A172 (cell line): ENCODE data around the gene XYLT1. TPM values are rescaled to one million over a fixed set of nuclear protein-coding genes. Genes with fewer than 3 reads are reported as not detected.
"Not testable (repeated sequence)": the region's sequence is repeated elsewhere in the genome, so short reads cannot be mapped to it uniquely, and the experiment has no call there.

Experiments
- DNase-seq: peaks from one replicate; pipeline ENCODE4 v3.0.0-alpha.2; 2015; ENCODE audit warnings: low spot score
- total RNA-seq: library from RNA; depleted of rRNA; stranded (reverse); fragments of >200 nt; shearing (Covaris generic); gene quantifications from 2 replicates; pipeline ENCODE4 v1.2.3, GENCODE V29; 2014

The XYLT1 gene
- total RNA-seq, 1 experiment from 2014 or later: not detected

DNA sequence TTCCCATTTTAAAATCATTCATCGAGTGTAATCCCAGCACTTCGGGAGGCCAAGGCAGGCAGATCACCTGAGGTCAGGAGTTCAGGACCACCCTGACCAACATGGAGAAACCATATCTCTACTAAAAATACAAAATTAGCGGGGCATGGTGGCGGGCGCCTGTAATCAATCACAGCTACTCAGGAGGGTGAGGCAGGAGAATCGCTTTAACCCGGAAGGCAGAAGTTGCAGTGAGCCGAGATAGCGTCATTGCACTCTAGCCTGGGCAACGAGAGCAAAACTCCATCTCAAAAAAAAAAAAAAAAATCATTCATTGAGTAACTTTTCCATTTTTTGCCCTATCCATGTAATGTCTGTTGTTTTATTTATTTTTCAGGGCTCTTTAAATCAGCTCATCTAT, 135.4 kb downstream of the XYLT1 start:
- DNase-seq: not testable (repeated sequence)

DNA sequence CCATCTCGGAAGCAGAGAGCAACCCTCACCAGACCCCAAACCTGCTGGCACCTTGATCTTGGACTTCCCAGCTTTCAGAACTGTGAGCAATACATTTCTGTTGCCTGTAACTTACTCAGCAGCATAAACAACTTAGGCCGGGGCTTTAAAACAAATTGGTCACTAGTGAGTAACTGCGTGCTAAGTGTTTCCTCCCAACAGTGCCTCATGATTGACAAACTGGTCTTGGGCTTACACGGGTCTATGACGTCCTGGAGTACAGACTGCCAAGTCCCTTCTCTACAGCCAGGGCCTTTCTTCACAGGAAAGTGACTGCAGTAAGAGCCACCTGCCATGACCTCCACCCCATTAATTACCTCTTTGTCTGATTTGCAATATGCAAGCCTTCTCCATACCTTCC, 136.7 kb downstream of the XYLT1 start:
- no peak for DNase-seq

DNA sequence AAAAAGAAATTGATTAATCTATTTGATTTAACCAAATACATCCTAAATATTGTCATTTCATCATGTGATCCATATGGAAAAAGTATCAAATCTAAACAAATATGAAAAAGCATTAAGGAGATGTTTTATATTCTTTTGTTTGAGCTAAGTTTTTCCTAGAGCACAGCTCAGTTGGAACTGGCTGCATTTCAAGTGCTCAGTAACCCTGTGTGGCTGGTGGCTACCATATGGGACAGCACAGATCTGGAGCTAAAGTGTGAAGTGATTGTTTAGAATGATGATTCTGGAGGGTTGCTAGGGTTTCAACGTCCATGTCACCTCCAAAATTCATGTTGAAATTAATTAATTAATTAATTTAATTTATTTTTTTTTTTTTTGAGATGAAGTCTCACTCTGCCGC, 137.5 kb downstream of the XYLT1 start:
- DNase-seq: no peak

DNA sequence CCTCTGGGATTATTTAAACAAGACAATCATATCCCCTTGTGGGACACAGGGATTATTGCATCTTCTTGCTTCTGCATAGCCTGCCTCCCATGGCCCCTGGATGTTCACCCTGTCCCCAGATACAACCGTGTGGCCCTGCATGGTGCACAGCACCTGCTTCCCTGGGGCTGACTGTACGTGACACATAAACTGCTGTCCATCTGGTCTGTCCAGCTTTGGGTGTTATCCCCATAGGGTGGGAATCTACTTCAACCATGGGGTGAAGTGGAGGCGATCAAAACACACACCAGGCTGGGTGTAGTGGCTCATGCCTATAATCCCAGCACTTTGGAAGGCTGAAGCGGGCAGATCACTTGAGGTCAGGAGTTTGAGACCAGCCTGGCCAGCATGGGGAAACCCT, 138.8 kb downstream of the XYLT1 start:
- no peak for DNase-seq

DNA sequence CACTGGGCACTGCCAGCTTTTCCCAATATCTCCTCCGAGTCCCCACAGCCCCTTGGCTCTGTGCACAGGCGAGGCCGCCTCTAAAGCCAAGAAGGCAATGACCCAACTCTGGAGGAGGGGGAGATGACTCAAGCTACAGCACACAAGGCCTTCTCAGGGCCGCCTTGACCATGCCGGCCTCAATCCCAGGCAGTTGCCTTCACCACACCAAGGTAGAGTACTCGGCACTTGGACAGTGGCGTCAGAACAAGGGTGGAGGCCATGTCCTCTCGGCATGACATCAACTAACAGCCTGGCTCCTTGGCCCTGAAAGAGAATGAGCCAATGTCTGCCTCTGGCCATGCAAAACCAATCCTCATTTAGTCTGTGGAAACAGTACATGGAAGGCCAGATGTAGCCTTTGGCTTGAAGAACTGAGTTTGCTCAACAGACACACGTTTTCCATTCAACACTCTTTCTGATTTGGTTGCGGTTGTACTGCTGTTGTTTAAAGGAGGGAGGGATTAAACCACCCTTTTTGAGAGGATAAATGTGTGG, 139.6 kb downstream of the XYLT1 start:
- DNase-seq: no peak

DNA sequence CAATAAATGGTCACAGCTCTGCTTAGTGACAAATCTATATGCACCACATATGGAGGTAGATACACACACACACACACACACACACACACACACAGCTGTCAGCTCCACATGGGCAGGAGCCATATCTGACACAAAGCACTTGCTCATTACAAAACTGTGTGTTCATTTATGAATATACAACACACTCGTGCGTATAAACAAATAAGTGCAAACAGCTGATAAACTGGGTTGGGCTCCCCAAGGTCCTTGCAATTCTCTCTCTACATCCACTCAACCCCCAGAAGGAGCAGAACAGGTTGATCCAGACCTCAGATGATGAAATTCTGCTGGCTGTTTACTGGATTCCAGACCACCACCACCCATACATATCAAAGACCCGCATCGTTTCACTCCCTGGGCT, 140.7 kb downstream of the XYLT1 start:
- DNase-seq: no peak

DNA sequence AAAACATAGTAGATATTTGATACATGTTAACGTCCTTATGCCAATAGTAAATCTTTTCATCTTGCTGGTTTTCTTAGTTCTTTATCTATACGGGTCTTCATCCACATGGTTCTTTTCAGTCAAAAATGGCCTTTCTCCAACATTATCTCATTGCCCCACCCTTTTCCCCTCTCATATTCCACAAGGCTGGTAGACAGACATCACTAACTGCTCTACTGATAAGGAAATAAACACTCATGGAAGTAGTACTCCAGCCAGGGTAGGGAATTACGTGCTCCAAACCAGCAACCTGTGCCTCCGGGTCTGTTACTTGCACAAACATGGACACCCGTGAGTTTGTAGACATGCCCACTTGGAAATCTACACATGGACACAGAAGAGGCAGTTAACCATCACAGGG, 141.4 kb downstream of the XYLT1 start:
- DNase-seq: no peak

DNA sequence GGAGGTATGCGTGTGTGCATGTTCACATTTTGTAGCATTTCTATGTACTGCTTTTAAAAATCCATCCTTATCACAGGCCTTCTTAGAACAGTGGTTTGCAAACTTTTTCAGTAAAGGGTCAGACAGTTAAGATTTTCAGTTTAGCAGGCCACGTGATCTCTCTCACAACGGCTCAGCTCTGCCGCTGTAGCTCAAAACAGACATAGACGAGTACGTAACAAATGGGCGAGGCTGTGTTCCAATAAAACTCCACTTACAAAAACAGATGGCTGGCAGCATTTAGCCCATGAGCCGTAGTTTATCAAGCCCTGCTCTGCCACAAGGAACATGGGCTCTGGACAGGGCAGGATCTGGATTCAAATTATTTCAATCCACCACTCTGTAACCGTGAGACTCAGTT, 141.8 kb downstream of the XYLT1 start:
- no peak for DNase-seq

DNA sequence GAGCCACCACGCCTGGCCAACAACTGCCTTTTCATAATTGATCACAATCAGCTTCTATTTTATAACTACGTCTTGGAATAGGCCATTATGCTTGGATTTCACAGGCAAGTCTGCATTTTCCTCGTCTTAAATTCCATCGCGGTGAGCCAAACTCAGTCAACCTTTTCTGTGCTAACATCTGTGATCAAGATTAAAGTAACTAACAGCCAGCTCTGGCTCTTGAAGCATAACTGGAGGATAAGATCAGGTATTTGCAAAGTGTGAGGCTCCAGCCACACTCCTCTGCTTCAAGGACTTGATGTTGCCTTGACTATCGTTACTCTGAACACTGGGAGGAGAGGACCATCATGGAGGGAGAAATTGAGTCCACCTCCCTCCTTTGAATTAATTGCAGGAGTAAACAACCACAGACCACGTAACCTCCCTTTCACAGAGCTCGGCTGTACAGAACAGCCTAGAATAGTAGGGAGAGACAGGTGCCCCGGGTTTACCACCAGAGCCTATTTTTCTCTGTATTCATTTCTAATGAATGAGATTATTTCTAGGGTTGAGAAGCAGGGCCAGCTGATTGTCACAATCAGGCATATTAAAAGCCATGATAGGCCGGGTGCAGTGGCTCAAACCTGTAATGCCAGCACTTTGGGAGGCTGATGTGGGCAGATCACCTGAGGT, 143.0 kb downstream of the XYLT1 start:
- no peak for DNase-seq

DNA sequence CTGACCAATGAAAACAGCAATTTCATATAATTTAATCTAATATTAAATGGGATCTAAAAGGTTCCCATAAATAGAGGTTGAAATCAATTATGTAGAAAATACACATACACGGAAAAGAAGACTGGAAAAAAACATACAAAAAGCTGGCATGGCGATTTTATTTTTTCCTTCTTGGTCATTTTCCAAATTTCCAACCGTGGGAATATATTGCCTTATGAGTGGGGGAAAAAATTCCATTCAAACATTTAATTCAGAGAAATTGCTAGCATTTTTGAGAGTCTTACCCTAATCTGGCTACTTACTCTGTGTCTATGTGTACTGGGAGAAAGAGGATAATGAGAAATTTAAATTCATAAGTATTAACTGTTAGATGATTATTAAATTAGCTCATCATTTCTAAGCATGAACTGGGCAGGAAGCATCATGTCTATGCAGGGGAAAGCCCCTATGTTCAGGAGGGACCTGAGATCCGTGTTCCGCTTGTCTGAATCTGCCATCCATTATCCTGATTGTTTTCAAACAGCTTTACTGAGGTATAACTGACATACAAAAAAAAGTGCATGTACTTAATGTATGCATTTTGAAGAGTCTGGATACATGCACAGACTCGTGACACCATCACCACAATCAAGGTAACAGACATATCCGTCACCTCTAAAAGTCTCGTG, 145.2 kb downstream of the XYLT1 start:
- no peak for DNase-seq

DNA sequence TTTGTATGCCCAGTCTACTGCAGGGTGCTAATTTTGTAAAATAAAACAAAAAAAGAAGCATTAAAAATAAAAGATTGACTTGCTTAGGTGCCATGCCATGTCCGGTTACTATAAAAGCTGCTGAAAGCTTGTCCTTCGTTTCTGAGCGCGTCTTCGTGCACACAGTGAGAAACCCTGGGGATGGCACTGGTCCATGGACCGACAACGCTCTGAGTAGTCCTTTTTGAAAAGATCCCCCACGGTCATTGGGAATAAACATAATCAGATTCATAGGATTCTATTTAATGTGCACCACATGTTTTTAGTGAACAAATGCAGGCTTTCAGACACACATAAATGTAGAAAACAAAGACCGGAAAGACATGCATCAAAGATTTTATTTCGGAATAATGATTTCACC, 146.3 kb downstream of the XYLT1 start:
- no peak for DNase-seq

DNA sequence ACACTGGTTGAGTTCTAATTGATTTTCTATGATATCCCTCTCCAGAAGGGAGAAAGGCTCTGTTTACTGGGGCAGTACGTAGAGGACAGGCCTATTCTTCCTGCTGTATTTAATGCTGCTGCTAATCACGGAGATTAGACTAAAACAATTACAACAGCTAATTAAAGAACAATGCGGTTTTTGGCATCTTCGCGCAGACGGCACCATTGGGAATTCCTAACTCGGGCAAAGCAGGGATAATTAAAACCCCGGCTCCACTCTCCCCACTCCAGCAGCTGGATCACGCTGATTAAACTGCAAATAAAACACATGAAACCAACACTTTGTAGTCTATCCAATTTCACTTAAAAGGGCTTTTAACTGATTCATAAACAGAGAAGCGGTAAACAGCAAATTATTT, 147.6 kb downstream of the XYLT1 start:
- DNase-seq: no peak

DNA sequence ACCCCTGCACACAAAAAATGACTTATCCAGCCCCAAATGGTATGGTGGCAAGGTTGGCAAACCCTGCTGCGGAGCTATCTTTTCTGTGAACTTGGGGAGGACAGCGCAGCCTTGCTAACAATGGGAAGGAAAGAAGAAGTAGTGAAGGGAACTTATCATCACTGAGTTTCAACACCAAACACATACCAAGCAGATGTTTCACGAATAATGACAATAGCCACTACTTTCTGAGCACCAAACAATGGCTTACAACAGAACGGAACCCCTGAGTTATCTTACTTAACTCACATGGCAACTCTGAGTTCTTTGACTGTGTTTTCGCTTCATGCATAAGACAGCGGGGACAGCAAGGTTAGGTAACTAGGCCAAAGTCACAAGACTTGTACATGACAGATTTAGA, 148.9 kb downstream of the XYLT1 start:
- DNase-seq: no peak

DNA sequence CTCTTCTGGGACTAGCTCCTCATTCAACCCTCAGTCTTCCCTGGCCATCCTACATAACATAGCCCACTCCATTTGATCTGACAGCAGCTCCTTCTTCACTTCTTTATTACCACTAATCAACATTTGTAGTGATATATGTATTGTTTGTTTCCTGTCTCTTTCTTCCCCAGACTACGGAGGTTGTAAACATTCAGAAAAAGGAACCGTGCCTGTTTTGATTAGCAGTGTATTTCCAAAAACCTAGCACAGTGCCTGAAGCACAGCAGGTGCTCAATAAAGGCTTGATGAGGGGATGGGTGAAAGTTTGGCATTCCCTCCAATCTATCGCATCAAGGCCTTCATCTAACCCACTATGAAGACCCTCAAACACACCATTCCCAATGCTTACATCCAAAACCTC, 150.8 kb downstream of the XYLT1 start:
- no peak for DNase-seq

DNA sequence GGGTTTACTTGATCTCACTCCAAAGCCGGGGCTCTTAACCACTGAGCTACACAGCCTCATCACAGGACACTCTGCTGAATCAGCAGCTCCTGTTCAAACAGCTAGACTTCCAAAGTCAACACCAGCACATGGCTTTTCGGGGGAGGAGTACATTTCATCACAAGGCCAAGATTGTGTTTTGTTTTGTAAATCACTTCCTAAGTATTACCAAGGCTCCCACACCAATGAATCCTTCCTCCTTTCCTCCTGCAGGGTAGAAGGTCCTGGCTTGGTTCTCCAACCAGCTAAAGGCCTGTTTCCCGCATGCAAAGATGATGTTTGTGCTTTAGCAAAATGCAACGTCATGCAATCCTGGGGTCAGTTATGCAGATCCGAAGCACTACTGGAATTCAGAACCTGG, 152.5 kb downstream of the XYLT1 start:
- DNase-seq: no peak

DNA sequence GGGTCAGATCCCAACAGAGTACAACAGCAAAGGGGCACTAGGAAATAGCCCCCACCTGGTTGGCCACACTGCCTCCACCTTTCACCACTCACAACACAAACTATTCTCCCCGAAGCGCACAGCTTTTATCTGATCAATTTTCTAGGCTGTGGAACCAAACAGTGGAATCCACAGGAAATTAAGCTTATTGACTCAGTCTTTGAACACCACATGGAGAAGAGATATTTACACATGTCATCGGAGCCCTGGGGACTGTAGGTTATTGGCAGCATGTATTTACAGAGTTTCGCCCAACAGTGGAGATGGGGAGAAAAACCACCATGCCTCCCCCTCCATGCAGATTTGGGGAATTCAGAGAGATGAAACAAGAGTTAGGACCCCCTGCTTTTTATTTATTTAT, 154.8 kb downstream of the XYLT1 start:
- no peak for DNase-seq

DNA sequence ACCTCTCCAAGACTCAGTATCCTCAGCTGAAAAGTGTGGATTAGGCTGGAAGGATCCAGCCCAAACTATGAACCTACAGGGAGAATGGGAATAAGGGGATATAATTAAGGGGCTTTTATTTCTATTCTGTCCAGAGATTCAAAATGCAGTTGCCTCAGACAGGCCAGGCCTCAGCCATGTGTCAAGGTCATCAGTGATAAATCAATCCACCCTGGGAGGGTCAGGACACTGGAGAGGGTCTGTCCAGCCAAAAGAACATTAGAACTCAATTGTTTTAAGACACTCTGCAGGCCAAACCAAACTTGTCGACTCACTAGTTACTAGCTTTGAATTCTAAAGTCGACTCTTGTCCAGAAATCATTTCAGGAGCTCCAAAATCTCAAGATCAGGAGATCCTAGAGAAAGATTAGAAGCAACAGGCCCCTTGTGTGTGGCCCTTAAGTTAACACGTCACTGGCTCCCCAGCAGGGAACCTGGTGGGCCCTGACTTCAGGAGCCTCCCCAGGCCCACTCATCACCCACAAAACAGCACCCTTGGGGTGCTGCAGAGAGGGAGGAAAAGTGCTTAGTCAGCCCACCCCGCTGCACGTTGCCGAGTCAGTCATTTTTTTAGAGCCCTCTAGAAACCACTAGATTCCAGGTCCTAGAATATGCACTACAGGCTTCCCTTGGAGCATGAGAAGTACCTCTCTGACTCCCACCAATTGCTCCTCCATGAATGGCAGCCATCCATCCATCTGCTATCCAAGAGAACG, 156.8 kb downstream of the XYLT1 start:
- DNase-seq: no peak

DNA sequence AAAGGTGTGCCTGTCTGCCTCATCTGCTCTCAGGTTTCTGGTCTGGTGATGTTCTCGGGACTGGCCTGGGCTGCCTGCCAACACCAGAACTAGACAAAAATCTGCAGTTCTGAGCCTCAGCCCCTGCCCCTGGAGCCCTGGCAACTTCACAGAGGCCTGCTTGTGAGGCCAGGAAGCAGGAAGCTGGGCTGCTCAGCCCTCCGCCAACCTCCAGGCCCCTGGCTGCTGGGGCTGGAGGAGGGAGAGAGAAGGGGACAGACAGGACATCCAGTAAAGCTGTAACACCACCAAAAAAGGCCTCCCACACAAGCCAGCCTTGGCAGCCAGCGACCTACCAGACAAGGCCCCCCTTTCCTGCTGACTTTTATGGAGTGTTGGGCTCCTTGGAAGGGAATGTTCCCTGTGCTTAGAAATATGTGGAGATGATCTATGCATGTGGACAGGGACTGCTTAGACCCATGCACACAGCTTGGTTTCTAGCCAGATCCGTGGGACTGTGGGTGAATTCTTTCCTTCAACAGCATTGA, 157.6 kb downstream of the XYLT1 start:
- DNase-seq: no peak

DNA sequence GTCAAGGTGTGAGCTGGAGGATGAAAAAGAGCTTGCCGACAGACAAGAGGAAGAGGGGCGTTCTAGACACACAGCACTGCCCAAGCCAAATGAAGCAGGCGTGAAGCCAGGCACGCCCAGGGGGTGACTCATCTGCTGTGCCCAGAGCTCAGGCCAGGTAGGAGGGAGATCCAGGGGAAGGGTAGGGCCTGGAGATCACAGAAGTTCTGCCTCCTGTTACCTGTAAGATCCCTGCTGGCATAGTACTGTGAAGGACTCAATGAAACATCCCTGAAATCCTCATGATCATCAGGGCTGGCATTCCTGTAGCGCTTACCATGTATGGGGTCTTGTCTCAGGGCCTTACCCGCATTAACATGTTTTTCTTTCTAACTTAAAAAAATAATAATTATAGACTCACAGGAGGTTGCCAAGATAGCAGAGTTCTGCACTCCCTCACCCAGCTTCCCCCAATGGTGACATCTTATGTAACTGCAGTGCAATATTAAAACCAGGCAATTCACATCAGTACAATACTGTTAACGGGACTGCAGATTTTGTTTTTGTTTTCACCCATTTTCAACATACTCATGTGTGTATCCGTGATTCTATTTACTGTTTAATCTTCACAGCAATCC, 158.6 kb downstream of the XYLT1 start:
- DNase-seq: no peak

DNA sequence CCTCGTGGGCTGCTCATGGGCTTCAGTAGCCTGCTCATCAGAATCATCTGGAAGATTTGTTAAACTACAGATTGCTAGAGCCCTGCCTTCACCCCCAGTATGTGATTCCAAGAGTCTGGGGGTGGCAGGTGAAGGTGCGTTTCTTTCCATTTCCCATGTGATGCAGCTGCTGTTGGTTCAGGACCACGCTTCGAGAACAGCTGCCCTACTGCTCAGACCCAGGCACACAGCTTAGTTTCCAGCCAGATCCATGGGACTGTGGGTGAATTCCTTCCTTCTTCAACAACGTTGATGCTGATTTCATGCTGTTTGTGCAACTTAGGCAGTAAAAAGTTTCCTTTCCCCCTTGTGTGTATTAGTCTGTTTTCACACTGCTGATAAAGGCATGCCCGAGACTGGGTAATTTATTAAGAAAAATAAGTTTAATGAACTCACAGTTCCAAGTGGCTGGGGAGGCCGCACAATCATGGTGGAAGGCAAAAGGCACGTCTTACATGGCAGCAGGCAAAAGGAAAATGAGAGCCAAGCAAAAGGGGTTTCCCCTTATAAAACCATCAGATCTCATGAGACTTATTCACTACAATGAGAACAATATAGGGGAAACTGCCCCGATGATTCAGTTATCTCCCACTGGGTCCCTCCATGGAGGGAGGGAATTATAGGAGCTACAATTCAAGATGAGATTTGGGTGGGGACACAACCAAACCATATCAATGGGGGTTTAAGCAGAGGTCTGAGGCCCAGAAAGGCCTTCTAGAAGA, 159.2 kb downstream of the XYLT1 start:
- no peak for DNase-seq

DNA sequence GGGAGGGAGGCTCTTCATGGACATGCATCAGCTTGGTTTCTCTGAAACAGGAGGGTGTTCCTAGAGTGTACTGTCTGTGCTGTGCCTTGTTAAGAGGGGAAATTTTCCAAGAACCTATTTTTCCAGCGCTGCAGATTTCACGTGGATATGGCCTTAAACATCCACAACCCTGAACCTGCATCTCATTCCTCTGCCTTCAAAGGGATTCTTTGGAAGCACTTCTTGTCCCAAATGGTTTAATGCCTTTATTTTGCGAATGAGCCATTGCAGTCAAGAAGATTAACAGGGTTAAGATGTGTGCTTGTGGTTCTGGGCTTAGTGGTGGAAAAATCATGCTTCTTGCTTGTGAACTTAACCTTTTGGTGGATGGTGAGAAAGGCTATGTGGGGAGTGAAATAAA, 161.2 kb downstream of the XYLT1 start:
- no peak for DNase-seq
